Endometrial microvascular endothelial cells (primary cell): Measurements from ENCODE around the gene ROBO1. TPM values are rescaled to one million over a fixed set of nuclear protein-coding genes. Genes with fewer than 3 reads are reported as not detected.

Experiments used
- in situ Hi-C: cut with HindIII; loops from 2 replicates; pipeline ENCODE4 v1.10.0; 2017; ENCODE audit warnings: low sequenced_read_pairs, low pct_unique_long_range_greater_than_20kb; ENCODE audit errors: inconsistent ontology term
- total RNA-seq: library from RNA; depleted of rRNA; stranded (reverse); fragments of >200 nt; gene quantifications from one replicate; pipeline ENCODE4 v1.2.3, GENCODE V29; 2015; ENCODE audit errors: inconsistent ontology term

Gene ROBO1
- total RNA-seq, 1 donor from 2014 or later, result 4.0 TPM

DNA sequence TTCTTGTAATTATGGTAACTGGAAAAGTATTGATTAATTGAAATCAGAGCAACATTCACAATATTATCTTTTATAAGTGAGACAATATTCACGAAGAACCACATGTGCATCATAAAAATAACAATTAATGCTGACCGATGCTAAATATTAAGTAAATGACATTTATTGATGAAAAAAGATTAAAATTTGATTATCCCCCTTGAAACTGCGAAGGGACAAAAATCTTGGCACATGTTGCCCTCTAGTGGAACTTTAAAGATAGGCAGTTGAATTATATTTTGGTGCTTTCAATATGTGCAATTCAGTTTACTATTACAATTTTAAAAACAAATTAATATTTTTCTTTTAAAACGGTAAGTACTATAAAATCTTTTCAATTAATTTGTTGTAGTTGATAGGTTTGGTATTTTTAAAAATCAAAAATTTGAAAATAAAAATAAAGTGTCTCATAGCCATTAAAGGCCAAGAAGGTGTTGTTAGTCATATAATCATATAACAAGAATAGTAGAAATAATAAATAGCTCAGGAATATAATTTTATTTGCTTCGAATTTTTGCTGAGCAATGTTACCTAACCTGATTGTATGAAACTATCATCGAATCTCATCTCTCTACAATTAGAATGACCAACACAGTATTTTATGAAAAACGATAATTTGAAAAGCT lies 270.2 kb downstream of the ROBO1 start:
- in situ Hi-C loops, result no loop called here

DNA sequence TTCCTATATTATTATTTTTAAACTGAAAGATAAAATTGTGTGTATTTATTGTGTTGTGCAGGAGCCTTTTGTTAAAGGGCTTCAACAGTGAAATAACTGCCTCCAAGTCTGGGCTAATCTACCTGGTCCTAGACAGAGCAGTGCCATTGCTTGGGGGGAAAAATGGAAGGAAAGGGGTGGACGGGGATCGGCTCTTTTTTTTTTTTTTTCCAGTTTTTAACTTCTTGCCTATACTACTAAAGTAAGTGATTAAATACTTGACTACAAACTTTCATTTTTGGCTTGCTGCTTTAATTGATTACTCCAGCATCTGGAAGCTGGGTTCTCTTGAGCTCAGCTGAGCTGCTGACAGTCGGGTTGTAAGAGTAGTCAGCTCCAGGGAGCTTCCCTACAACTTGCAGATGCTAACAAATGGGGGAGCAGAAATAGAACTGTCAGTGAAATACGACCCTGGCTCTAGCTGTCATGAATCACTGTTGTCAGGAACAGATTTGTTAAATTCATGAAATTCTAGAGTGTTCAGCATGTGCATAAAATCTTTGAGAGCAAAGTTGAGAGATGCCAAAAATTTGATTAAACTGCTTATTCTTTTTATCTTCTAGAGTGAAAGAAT lies 276.7 kb downstream of the ROBO1 start:
- in situ Hi-C loops, result no loop called here

DNA sequence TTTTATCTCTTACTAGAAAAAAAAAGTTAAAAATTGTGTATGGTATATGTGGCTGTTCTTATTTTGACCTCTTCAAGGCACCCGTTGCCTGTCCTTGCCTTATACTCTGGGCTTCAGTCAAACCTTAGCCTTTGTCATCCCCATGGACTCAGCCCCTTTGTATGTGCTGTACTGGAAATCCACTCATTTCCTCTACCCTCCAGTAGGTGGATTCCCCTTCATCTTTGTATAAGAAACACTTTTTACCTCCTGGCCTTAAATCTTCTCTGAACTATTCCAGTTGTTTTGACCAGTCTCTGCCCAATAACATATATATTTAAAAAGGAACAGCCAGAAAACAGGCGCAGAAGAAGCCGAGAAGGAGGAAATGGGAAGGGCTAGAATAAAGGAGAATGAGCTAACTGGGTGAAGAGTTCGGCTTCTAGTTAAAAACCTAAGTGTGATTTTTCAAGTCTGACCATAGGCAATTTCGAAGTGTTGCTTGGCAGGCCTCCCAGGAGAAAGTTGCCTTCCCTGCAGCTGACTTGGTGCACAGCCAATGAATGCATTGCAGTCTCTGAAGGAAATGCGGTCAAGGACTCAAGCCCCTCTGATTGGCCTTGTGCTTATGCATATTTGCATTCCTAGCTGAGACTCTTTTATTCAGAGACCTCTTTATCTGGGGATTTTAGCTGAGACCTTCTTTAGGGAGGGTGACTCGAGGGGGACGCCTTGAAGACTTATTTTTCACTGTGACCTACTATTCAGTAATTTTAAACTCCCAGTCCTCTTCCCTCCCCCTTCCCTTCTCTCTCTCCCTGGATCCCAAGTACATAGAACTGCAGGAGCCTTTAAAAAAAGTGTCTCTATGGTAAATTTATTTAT lies 277.4 kb downstream of the ROBO1 start:
- in situ Hi-C loops, result no loop called here

DNA sequence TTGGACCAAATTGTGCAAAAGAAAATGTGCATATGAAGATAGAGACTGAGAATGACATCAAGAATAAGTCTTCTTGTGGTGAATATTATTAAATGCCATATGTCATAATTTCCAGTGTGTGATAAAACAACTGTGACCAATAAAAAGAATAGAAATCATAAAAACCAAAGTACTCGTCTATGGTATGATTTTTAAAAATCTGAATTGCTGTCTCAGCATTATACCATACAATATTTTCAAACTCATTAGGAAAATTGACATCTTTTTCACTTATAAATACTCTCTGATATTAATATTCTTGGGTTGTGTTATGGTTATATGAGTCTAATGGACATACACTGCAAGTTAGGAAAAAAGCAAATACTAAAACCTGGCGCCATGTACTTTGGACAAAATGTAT lies 279.4 kb downstream of the ROBO1 start:
- in situ Hi-C loops, result no loop called here

DNA sequence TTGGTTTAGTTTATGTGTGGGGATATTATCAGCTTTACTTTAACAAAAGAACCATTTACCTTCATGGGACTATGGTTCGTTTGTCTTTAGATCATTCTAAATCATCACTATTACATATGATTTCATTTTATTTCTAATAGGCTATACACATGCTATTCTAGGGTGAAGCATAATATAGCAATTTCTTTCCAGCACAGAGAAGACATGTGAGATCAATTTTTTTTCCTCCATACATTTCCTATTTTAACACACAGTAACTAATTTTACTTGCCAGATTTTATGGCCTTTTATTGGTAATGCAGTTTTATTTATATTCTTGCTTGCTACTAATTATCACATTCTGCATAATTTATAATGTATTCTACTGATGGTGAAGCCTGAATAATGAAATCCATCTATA lies 287.1 kb downstream of the ROBO1 start:
- in situ Hi-C loops, result no loop called here

DNA sequence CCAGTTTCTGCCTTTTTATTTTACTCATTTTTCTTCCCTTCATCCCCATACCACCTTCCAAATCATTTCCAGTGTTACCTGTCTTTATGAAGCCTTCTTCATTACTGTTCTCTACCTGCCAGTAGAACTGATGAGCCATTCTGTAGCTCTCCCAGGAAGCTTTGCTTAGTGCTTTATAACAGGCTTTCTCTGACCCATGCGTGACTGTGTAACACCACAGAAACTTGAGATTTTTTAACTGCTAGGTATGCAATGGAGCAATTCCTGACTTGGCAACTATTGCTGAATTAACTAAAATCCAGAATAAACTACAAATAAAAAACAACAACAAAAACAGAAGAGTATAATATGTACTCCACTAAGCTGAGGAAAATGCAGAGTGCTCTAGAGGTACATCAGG lies 289.2 kb downstream of the ROBO1 start:
- in situ Hi-C loops, result no loop called here

DNA sequence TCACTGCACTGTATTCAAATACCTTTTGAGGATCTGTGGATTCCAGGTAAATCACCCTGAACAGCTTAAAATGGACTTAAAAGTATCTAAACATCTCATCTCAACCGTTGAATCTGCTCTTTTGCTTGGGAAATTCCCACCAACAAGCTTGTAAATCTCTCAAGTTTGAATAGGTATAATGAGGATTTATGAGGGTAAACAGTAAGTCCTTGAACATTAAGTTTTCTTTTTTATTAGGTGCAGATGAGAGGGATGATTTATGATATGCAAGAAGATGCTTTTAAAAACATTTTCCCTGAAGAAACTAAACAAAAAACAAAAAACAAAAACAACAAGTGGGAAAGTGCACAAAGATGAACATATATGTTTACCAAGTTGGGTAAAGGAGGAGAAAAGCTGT lies 290.6 kb downstream of the ROBO1 start:
- in situ Hi-C loops, result no loop called here

DNA sequence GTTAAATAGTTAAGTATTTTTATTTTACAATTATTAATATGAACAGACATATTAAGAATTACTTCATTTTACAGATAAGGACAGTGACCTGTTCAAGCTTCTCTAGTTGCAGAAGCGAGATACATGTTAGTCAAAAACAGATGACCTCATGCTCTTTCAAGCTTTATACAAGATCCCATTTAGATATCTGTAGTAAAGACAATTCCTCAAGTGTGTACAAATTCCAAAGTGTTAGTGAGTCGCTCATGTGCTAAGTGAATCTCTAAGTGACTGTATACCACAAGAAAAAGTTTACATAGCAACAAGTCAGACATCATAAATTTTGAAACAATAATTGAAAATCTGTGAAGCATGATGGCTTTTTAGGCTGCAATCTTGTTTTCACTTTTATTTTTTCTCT lies 293.8 kb downstream of the ROBO1 start:
- in situ Hi-C loops, result no loop called here

DNA sequence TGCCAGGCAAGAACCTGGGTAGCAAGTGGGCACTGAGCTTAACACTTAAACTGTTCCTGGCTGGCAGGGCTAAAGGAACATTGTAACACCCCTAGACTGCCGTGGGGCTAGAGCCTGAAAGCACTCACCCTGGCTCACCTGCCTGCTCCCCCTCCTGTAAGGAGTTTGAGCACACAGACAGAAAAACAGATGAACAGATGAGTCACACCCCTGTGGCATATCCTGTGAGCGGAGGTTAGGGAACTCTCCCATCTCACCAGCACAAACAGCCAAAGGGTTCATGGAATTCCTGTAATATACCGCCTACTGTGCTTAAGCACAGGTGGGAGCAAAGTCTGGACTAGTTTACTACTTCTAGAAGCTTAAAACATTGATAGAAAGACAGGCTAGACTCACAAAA lies 300.1 kb downstream of the ROBO1 start:
- in situ Hi-C loops, result no loop called here

DNA sequence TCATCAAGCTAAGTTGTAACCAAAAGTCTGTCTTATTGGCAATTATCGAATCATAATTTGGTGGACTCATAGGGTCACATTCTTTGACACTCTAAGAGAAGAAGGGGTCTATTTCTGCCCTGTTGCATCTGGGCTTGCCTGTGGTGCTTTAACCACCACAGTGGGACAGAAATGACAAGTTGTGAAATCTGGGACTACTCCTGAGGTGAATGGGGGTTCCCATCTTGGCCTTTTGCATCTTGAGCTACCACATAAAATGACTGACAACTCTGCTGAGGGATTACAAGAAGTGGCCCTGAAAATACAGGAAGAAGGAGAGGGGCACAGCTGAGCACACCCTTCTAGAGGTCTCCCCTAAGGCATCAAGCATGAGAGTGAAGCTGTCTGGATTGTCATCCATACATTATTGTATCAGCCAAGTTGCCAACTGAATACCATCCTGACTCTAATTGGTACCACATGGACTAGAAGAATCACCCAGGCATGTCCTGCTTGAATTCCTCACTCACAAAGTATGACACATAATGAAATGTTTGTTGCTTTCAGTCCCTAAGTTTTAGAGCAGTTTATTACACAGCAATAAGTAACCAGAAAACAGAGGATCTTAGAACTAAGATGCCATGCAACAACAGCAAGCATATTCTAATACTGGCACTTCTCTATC lies 306.5 kb downstream of the ROBO1 start:
- in situ Hi-C loops, result no loop called here

DNA sequence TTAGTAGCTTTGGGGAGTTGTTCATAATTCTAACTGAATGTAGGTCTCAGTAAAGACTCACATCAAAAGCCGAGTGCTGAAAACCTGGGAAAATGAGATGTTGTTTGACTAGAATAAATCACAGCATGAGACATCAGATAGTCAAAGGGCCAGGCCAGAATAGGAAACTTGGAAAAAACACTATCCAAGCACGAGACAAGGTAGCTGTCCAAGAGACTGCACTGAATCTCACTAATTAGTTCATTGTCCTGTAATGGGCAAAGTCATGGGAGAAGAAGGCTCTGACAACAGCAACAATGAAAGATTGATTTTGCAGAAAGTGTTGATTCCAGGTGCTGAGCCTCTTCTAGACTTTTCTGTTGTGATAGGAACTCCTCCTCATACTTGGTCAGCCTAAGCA lies 314.2 kb downstream of the ROBO1 start:
- in situ Hi-C loops, result no loop called here

DNA sequence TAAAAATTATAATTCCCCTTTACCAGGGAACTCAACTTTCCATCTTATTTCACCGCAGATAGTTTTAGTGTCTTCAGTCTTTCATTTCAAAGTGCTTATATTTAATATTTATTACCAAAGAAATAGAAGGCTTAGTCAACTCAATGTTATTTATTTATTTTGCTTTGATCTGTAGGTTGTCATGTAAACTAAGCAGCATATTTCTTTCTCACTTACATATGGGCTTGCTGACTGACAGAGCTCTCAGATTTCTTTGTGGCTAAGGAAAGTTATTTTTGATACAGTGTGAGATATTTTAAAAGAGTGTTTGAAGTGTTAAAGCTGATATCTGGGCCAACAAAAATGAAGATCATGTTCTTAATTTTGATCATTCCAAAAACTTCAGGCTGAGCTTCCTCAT lies 331.4 kb downstream of the ROBO1 start:
- in situ Hi-C loops, result no loop called here

DNA sequence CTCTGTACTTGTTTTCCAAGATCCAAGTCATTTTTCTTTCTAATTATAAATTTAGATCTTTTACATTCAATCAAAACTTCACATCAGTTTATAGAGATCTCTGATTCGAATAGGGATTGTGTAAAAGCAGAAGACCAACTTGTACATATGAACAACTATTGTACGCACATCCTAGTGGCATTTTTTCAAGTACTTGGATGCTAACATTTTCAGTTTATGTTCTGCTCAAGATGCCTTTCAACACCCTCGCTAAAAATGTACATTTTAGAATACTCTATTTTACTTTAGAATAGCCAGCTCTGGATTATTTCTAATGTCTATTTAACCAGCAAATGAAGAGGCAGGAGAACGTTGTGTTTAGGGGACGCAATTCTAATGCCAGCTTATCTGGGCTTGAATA lies 340.7 kb downstream of the ROBO1 start:
- in situ Hi-C loops, result no loop called here

DNA sequence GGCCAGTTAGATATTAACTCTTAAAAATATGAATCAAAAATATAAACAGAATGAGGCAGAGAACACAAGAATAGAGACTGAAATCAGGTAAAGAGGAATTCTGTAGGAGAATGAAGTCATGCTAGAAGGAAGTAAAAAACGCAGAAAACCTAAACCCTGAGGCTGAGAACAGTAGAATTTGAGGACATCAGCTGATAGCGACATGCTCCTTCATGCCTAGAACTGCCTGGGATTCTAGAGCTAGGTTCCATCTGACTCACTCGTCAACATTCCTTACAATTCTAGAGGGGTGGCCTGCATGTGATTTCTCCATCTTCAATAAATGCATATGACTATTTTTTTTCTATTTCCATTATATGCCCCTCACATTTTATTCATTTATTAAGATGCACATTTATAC lies 343.0 kb downstream of the ROBO1 start:
- in situ Hi-C loops, result no loop called here

DNA sequence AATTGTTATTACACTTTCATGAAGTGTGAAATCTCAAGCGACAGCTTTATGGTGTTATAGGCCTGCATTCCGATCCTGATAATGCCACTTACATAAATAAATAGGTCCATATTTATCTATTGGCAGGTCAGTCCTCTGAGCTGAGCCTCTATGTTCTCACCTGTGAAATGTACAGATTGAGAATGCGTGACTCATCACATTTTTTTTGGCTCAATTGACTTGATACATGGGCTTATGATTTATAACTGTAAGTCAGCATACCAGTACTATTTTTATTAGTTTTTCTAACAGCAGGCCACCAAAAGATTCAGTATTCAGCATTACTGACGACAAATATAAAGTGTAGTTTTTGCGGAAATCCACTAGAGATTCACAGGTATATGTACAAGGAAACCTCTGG lies 344.4 kb downstream of the ROBO1 start:
- in situ Hi-C loops, result no loop called here

DNA sequence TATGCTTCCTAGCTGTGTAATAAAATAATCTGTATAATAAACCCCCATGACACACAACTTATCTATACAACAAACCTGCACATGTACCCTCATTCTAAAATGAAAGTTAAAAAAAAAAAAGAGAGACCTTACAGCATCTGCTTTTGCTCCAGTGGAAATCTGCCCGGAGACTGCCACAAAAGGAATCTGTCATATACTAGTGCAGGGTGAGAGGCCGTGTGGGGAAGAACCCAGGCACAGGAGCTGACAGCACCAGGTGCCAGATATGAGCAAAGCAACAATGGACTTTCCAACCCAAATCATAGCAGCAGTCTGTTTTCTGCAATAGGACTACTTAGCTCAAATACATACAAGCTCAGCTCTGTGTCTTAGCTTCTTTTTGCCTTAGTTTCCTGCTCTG lies 346.5 kb downstream of the ROBO1 start:
- in situ Hi-C loops, result no loop called here

DNA sequence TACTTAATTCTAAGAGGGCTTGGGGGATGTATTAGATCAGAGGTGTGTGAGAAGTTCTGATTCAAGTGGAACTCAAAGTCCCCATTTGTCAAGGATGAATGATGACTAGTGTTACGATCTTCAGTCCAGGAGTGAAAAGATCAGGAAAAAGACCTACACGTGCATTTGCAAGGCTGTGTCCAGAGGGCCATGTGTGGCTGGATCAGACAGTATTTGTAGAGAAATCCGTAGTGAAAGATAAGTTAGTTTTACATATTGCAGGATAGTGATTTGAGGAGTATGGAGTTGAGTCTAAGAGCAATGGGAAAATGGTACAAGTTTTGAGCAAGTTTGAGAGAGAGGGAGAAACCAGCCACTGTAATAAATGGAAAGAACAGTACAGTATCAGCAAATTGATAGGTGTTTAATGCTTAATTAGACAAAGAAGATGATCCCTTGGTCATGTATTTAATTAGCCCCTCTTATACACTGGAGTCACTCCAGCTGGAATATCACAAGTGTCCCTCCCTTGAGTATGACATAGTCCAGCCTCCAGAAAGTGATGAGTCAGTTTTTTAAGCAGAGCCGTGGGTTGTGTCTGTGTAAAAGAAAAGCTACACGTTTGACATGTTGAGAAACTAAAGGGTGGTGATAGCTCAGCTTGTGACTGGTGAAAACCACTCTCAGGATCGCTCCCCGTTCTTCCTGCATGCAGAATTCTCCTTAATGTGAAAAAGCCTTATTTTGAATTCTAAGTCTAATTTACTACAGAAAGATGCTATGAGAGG lies 348.8 kb downstream of the ROBO1 start:
- in situ Hi-C loops, result no loop called here

DNA sequence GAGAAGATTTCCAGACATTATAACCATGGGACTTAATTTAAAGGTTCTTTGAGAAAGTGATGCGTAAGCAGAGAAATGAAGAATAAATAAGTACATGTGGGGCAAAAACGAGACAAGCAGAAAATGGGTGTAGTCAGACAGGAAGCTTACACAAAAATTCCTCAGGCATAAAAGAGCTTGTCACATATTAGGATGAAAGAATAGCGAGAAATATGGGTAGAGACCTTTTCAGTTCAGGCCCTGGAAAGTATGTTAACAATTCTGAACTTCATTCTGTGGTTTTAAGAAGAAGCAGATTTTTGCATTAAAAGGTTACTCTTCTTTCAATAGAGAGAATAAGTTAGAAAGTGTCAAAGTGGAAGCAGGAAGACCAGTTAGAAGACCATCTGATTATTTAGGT lies 352.4 kb downstream of the ROBO1 start:
- in situ Hi-C loops, result no loop called here

DNA sequence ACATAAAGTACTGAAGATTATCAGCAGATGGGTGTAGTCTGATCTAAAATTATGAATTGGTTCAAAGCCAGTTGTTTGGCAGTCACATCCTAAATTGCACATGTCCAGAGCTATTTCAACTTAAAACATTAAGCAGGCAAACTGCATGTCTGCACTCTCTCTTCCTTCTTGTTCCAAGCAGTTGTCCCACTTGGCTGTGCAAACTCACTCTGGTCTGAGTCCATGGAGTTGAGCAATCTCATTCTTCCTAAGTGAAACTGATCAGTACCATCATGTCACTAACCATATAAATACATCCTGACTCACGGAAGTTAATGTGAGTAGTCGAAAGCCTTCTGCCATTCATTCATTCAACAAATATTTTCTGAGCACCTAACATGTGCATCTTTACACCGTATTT lies 353.0 kb downstream of the ROBO1 start:
- in situ Hi-C loops, result no loop called here
